GM19397 (cell line): Measurements from ENCODE around the gene SELENBP1.

Experiments used
- ATAC-seq: cut with Tn5 transposase; IDR thresholded peaks from one replicate; pipeline ENCODE4 v1.9.1; 2021; ENCODE audit warnings: mild to moderate bottlenecking, moderate library complexity; ENCODE audit not compliant: unreplicated experiment

SELENBP1 gene

DNA sequence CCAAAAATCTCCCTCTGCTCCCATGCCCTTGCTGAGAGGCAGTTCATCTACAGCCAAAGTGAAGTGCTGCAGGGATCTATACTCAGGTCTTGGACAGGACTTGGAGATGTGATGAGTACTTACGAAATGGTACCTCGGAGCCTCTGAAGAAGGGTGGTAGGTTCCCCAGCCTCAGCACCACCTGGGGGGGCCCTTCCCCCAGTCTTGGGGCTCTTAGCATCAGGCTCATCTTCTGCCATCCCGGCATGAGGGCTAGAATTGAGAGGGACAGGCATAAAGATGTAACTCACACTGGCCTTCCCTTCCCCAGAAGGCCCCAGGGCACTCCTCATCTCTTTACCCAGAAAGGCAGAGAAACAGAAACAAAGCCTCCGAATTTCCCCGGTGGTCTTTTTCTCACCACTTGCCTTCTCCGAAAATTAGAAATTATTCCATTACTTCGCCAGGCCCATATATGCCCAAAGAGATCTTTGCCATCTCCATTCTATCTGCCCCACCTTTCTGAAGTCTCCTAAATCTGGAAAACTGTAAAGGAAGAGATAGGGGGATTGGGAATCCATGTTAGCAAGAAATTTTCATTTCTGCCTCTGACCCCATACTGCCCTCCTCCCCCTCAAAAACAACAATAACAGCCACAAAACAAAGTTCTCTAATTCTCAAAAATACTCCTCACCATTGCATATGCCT, 26.3 kb downstream of the SELENBP1 start:
- ATAC-seq, result no peak

DNA sequence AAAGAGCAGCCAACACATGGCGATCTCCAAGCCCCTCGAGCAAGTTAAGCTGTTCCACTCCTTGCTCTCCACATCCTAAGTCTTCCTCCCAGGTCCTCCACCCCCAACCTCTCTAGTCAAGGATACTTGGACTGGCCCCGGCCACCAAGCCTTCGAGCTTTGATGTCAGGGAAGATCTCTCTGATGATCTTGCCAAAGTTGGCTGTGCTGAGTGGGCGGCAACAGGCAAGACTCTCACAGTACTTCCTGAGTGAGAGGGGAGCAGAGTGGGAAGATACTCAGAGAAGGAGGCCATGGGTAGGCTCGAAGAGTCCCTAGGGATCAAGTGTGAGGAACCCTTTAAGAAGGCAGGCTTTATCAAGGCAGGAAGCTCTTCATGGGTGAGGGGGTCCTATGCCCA, 28.2 kb downstream of the SELENBP1 start:
- ATAC-seq, result no peak

DNA sequence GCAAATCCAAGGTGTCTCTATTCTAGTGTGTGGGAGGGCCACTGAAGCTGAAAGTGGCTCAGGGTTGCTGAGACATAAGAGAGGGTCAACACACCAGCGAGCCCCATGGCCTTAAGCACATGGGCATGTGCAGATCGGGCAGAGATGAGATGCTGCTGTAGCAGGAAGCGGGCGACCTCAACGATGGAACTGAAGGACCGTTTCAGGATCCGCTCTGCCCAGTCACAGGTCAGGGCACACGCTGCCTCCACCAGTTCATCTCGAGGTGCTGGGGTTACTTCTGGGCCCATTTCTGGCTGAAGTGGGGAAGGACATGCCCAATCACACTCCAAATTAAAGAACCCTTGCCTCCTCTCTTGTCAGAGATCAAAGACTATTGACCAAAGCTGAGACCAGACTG, 28.9 kb downstream of the SELENBP1 start:
- no peak for ATAC-seq

DNA sequence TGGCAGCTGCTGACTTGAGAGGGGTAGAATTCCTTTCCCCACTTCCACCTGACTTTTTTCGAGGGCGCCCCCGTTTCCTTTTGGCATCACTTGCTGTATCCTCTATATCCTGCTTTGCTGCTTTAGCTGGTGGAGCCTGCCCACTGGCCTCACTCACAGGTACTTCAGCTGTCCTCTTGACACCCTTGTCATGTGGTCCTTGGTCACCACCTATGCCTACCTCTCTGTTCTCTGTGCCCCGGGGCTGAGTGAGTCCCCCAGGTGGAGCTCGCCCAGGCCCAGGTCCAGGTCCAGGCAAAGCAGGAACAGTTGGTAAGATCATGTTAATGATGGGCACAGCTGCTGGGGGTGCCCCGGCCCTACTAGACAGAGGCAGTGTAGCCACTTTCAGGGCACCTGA, 29.9 kb downstream of the SELENBP1 start:
- ATAC-seq, result no peak

DNA sequence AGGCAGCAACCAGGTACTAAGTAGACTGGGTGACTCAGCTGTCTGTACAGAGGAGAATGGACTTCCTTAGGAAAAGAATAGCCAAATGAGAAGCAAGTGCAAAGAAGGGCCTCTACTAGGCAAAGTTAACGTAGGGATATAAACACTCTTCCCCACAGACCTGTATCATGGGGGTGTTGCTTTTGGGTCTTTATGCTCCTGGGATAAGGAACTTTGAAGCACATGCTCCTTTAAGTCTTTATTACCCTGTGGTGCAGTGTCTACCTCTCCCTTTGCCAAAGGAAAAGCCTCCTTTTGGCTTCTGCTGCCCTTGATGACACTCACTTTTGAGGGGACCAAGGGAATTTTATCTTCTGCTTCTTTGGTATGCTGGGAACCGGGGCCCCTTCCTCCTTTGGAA, 30.5 kb downstream of the SELENBP1 start:
- ATAC-seq, result no peak

DNA sequence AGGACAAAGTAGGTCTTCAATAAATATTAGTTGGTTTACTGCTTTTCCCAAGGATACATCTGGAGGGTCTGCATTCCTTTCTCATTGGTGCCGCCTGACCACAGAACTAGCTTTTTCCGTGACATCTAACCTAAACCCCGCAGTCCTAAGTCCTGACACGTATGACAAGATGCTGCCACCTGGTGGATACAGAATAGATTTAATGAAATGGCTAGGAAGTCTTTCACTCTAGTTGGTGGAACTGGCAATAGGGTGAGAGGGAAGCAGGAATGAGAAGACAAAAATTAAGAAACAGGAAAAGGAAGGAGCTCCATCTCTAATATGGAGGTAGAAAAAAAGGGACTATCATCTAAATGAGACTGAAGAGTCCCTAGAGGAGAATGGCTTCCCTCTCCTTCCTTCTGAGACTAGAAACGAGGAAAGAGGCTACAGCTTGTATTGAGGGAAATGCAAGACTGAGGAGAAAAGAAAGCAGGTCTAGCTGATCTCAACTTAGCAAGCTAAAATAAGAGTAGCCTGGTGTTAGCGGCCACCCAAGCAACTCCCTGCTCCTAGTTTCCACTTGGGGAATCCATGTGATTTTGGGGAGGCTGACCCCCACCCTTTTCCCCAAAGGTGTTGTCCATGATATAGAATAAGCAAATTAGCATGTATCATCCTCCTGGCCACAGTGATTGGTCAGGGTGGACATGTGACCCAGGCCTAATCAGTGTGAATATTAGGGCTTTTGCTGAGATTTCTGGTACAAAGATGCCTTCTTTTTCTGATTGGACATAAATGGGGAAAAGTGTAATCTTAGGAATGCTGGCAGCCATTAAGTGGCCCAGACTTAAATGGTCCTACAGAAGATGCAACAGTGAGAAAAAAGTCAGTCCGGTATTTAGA, 31.4 kb downstream of the SELENBP1 start:
- no peak for ATAC-seq

DNA sequence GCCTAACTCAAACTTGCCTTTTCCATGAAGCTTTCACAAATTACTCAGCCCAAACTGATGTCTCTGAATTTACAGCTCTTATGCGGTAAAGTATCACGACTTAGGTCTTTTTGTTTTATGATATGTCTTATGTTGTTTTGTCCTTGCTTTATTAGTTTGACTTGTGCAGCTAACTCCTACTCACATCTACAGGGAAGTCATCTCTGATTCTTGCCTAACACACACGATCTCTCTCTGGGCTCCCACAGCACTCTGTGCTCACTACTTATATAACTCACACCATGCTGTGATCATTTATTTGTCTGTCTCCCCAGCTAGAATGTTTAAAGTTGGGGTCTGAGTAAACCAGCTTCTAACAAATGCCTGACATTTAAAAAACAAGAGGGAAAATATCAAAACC, 35.9 kb downstream of the SELENBP1 start:
- ATAC-seq, result no peak

DNA sequence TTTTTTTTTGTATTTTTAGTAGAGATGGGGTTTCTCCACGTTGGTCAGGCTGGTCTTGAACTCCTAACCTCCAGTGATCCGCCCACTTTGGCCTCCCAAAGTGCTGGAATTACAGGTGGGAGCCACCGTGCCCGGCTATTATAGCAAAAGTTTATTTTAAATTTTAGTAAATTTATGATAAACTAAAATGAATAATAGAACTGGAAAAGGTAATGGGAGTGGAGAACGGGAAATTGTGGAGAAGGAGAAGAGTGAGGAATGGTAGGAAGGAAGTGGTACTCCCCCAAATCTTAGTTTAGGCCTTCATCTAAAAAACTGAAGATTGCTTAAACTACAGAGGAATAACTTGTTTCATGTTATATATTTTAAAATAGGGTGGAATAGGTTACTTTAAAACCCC, 37.7 kb downstream of the SELENBP1 start:
- ATAC-seq, result no peak

DNA sequence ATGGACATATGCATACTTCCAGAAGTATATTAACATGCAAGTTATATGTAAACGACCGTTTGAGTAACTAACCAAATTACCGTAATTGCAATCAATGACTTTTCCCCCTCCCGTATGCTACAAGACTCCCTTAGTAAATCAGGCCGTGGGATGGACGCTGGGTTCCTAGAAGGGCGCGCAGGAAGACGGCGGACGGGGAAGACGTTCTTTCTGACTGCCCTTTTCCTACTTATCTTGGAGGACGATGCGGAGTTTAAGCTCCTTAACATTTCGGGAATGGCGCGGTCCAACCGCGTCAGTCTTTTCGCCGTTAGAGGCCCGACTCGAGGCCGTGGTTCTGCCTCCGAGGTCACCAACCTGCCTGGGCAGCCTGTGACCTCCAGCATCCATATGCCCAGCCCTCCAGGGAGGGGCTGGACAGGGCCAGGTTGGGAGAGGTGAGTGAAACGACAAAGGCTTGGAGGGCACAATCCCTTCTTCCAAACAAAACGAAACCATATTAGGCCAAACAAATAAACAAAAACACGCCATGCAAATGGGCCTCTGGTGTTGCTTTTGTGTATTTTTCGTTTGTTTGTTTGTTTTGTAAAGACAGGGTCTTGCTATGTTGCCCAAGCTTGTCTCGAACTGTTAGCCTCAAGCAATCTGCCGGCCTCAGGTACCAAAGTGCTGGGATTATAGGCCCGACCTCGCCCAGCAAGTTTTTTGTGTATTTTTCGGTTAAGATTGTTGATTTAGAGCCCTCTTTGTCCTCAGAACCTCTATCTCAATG, 44.4 kb downstream of the SELENBP1 start:
- peak; percentile 17 for ATAC-seq

DNA sequence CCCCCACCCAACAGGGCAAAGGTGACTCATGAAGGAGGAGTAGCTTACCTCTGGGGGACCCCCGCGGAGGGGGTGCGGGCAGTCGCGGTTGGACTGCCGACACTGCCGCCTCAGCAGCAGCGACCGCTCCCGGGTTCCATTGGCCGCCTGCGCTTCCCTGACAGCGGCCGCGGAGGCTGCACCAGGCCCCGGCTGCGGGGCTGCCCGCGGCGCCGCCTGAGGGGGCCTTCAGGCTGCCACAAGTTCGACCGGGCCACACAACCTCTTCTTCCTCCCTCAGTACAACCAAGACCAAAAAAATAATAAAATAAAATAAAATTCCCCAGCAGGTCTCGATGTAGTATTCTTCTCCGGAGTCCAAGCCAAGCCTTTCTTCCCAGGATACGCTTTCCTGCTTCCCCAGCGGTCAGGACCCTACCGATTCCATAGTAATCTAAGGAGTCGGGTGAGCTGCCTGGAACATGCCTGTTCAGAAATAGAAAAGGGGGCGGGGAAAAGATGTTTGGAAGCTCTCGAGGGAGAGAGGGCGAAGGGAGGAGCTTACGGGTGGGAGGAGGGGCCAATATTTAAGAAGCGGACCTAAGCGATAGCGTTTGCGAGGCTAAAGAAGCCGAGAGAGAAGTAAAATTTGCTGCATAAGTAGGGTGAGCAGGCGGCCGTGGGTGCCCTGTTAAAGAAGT, 45.1 kb downstream of the SELENBP1 start, which contains the start of gene PI4KB:
Gene PI4KB (minus strand): TSS at position 194 of the 680 bp plus-strand sequence. CDS start 10,935 bp downstream, outside the sequence.
- ATAC-seq, result peak; percentile 71

DNA sequence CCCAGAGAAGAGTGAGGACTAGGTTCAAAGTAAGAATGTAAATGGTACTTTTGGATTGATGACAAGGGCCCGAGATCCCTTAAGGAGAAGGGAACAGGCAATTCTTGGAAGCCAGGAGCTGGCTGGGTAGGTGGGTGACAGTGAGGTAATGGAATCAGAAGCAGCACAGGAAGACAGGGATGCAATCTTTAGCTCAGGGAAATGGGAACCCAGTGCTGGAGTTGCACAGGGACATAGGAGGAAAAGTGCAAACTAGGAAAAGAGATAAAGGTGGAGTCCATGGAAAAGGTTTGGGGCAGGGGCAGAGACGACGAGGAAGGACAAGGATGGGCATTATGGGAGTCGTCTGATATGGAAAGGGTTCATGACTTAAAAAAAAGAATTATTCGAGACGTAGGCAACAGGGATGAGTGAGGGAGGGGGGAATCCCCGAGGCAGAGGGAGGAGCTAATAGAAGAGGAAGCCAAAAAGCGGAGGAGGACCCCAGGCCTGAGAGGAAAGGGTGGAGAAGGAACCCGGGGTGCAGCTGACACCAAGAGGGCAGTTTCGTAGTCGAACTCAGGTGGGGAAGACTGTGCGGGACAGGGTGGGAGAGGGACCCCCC, 45.8 kb downstream of the SELENBP1 start:
- ATAC-seq, result peak; percentile 27

DNA sequence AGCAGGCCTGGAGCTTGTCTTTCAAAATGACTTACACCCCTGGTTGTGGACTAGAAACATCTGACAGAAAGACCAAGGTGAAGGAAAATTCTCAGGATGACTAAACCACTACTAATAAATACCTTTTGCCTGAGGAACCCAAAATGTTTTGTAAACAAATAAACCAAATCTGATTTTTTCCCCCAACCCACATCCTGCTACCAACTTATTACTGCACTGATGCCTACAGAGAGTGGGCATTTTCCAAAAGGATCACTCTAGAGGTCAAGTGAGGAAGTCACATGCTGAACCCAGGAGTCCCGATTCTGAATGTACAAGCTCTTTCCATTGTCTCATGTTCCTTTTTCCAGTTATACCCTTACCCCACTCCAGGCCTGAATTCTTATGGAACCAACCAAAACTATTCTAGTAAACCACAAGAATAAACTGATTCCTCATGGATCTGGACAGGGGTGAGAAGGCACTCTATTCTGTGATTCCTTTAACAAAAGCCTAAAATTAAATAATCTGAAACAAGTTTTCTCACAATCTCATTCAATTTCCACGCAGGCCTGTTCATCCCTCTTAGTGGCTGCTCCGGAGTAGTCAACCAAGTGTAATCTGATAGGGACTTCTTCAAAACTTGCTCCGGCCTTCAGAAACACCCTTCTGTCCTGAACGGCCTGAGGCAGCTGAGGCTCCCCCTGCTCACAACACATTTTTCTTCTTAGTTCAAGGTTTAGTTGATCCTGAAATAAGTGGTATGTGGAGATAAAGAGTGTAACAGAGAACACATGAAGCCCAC, 46.7 kb downstream of the SELENBP1 start:
- no peak for ATAC-seq

DNA sequence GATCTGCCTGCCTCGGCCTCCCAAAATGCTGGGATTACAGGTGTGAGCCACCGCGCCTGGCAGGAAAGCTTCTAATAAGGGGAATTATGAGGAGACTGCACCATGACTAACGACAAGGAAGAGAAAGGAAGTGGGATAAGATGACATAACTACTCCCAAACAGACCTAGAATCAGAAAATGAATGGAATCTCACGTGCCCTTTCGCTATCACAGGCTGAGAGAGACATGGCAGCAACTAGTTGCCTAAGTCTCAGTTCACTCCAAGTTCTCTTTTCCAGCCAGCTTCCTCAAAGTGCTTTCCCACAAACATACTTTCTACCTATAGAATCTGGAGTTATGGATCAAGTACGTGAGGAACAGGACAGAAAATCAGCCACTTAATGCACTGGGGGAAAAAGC, 47.3 kb downstream of the SELENBP1 start:
- no peak for ATAC-seq

DNA sequence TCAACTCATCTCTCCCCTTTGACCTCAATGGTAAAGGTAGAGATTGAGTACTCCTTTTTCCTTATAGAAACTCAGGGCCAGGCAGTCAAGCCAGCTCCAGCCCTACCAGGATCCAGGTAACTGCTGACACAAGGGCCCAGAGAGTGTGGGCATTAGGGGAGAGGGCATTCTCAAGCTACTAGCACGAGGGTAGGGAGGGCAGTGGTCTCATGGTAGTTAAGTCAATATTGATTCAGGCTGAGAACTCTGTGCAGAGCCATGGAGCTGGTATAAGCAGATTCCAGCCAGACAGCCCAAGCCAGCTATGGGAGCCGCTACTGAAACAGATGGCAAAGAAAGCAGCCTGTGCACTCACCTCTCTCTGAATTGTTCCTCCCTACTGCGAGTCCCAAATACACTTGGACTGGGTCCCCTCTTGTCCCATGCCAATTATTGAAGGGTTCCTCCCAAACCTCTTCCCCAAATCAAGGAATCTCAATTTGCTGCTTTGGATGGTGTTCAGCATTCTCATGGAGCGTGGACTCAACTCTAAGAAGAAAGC, 48.0 kb downstream of the SELENBP1 start:
- no peak for ATAC-seq

DNA sequence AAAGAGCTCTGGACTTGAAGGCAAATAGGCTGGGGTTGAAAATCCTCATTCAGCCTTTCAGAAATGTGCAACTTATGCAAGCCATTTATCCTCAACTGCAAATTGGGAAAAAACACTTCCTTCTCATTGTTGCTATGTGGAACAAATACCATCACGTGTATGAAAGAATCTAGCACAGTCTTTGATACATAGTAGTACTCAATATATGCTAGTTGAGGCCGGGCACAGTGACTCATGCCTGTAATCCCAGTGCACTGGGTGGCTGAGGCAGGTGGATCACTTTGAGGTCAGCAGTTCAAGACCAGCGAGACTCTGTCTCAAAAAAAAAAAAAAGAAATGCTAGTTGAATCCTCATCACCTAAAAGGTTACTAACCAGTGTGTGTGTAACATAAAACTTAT, 53.5 kb downstream of the SELENBP1 start:
- ATAC-seq, result no peak

DNA sequence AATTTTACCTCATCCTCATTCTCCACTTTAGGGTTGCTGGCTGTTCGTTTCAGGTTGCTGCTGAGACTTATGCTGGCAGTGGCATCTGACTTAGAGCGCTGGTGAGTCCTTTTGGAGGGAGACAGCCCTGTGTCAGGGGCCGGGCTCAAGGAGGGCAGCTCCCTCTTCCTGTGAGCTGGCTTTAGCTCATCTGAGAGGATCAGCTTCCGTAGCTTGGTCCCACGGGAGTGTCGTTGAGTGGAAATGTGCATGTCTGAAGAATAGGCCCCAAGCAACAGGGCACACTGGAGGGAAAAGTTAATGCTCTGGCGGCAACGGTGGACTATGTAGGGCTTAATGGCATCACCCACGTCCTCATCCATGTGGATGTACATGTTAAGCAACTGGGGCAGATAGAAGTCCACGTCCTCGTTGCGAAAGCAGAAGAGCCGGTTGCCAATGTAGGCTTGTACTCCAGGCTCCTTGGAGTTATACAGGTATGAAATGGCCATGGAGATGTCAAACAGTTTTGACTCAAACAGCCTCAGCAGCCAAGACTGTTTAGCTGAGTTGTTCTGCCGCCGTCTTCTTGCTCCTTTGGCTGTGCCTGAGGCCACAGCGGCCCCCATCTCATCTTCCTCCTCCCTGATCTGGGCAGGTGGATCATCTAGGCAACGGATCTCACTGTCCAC, 56.8 kb downstream of the SELENBP1 start:
- no peak for ATAC-seq
